Tibial nerve (tissue), 4 donors: ENCODE measurements around the gene KCNH2. TPM values are rescaled to one million over a fixed set of nuclear protein-coding genes. Genes with fewer than 3 reads are reported as not detected.

ENCODE experiments used
- DNase-seq, 2 donors: peaks; one replicate each; pipeline ENCODE4 v3.0.0-alpha.2; 2019; ENCODE audit warnings: low spot score in 2 of 2
- H3K27ac ChIP-seq, 4 donors: fragments of 200-600 bp; sonication (generic) in 3 of 4; one replicate each; pipeline ENCODE4 v1.5.1; 2017 to 2019; ENCODE audit warnings: mild to moderate bottlenecking in 1 of 4
- H3K27me3 ChIP-seq, 2 donors: fragments of 200-600 bp; sonication (generic) in 1 of 2; one replicate each; pipeline versions ENCODE4 v1.5.1 to v1.6.0; 2017 to 2019
- H3K36me3 ChIP-seq, 3 donors: fragments of 200-600 bp; sonication (generic); one replicate each; pipeline ENCODE4 v1.5.1; 2018 to 2019
- H3K4me1 ChIP-seq, 4 donors: fragments of 200-600 bp; sonication (generic) in 3 of 4; one replicate each; pipeline ENCODE4 v1.5.1; 2017 to 2019
- H3K4me3 ChIP-seq, 4 donors: fragments of 200-600 bp; sonication (generic) in 3 of 4; one replicate each; pipeline ENCODE4 v1.5.1; 2017 to 2019; ENCODE audit warnings: mild to moderate bottlenecking in 1 of 4, moderate library complexity in 1 of 4
- H3K9me3 ChIP-seq, 4 donors: fragments of 200-600 bp; sonication (generic) in 3 of 4; one replicate each; pipeline ENCODE4 v1.5.1; 2017 to 2019
- EP300 ChIP-seq, 2 donors: sonication (generic); formaldehyde crosslinking; IDR thresholded peaks; one replicate each; pipeline ENCODE4 v1.6.1; 2017; ENCODE audit warnings: antibody characterized with exemption in 2 of 2, mild to moderate bottlenecking in 1 of 2
- POLR2A ChIP-seq, 2 donors: fragments of 450-650 bp; IDR thresholded peaks; one replicate each; pipeline ENCODE4 v1.6.1; 2017; ENCODE audit warnings: antibody characterized with exemption in 2 of 2, mild to moderate bottlenecking in 2 of 2, moderate library complexity in 2 of 2
- WGBS, 2 donors: methylation state at CpG; one replicate each; pipeline ENCODE4 v1.1.5; 2018; 5-methylcytosine and 5-hydroxymethylcytosine counted together
- total RNA-seq, 4 donors: library from RNA; depleted of rRNA; stranded (reverse); fragments of >200 nt; gene quantifications; one replicate each; pipeline ENCODE4 v1.1.0, GENCODE V29; 2016
- TF ChIP-seq, protein P1 (sequence below), 5 experiments: fragments of 200-600 bp in 3 of 5; fragments of 450-650 bp in 2 of 5; sonication (generic) in 3 of 5; IDR thresholded peaks; one replicate each; pipeline ENCODE4 v1.5.1; 2016 to 2019; ENCODE audit warnings: antibody characterized with exemption in 5 of 5, mild to moderate bottlenecking in 3 of 5, moderate library complexity in 2 of 5

KCNH2 gene
- total RNA-seq, 4 donors from 2014 or later: 1.5 to 9.0 (median 2.4) TPM

DNA sequence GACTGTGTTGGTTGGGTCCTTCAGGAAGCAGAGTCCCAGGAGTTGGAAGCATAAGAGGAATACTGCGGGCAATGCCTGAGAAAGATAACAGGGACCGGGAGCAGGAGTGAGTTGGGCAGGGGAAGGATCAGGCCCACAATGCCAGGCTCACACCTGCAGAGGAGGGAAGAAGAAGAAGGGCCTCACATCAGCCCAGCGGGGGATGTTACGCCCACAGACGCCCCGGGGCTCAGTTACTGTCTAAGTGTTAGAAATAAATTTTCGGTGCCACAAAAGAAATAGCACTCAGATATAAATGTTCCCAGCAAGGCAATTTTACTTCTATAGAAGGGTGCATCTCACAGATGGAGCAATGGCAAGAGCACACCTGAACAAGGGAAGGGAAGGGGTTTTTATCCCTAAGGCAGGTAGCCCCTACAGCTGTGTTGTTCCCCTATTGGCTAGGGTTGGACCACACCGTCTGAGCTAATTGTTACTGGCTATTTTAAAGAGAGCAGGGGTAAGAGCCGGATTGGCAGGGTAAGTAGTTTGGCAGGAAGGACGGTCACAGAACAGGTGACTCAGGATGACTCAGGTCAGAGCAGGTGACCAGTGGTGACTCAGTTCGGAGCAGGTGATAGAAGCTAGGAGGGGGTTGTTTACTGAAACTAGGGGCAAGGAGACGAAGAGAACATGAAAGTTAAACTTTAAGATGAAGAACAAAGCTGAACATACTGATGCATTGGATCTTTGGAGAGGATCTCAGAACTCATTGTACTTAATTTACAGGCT is 12.5 kb upstream of the KCNH2 start, which contains the start of gene NOS3:
Gene NOS3 (plus strand): TSS at position 602 of the 771 bp plus-strand sequence. CDS start 2,787 bp downstream, outside the sequence.
- H3K36me3 ChIP-seq: no peaks in the 10 kb centered on the region
- no peak within 1 kb of the TSS for H3K27ac ChIP-seq
- no peak for DNase-seq
- H3K4me3 ChIP-seq: no peak within 1 kb of the TSS
- 81 to 88% methylated on average over 12 of the region's 12 CpGs for WGBS, 2 donors
- H3K9me3 ChIP-seq: peaks cover 0 to 5% (median 0%) of the 10 kb centered on the region in 4 donors
- TF ChIP-seq EP300 (IDR thresholded peaks at IDR 0.05): no peak
- TF ChIP-seq, protein P1, sequence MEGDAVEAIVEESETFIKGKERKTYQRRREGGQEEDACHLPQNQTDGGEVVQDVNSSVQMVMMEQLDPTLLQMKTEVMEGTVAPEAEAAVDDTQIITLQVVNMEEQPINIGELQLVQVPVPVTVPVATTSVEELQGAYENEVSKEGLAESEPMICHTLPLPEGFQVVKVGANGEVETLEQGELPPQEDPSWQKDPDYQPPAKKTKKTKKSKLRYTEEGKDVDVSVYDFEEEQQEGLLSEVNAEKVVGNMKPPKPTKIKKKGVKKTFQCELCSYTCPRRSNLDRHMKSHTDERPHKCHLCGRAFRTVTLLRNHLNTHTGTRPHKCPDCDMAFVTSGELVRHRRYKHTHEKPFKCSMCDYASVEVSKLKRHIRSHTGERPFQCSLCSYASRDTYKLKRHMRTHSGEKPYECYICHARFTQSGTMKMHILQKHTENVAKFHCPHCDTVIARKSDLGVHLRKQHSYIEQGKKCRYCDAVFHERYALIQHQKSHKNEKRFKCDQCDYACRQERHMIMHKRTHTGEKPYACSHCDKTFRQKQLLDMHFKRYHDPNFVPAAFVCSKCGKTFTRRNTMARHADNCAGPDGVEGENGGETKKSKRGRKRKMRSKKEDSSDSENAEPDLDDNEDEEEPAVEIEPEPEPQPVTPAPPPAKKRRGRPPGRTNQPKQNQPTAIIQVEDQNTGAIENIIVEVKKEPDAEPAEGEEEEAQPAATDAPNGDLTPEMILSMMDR (IDR thresholded peaks at IDR 0.05): no peak
- no peak for TF ChIP-seq POLR2A (IDR thresholded peaks at IDR 0.05)
- peaks cover 0 to 27% (median 4%) of the 10 kb centered on the region in 4 donors for H3K4me1 ChIP-seq
- peaks cover 0 to 35% of the 10 kb centered on the region in 2 donors for H3K27me3 ChIP-seq

DNA sequence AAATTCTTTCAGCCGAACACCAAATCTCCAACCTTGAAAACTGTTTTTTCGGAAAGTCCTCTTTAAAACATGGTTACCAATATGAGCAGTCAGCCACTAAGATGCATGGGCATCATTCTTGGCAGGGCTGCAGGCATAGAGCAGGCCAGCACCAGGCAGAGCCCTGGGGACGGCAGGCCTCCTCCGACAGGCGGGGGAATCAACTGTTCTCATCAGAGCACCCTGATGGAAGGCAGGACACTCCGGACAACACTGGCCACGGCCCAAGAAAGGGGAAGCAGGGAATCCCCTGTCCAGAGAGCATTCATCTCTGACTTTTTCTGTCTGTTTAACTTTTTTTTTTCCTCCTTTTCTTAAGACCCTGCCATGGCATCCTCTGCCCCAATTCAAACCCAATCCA is 11.3 kb upstream of the KCNH2 start:
- TF ChIP-seq POLR2A (IDR thresholded peaks at IDR 0.05) (no peak), EP300 (IDR thresholded peaks at IDR 0.05) (no peak)
- no peaks in the 10 kb centered on the region for H3K36me3 ChIP-seq
- peaks cover 0 to 41% of the 10 kb centered on the region in 2 donors for H3K27me3 ChIP-seq
- peak overlapping the region in 1 of 4 donors; percentile 50 for H3K27ac ChIP-seq
- H3K4me3 ChIP-seq: no peak overlapping the region
- DNase-seq: no peak
- peaks cover 0 to 18% (median 4%) of the 10 kb centered on the region in 4 donors for H3K4me1 ChIP-seq
- 54 to 59% methylated on average over 7 of the region's 7 CpGs for WGBS, 2 donors
- H3K9me3 ChIP-seq: peaks cover 0 to 5% (median 0%) of the 10 kb centered on the region in 4 donors

DNA sequence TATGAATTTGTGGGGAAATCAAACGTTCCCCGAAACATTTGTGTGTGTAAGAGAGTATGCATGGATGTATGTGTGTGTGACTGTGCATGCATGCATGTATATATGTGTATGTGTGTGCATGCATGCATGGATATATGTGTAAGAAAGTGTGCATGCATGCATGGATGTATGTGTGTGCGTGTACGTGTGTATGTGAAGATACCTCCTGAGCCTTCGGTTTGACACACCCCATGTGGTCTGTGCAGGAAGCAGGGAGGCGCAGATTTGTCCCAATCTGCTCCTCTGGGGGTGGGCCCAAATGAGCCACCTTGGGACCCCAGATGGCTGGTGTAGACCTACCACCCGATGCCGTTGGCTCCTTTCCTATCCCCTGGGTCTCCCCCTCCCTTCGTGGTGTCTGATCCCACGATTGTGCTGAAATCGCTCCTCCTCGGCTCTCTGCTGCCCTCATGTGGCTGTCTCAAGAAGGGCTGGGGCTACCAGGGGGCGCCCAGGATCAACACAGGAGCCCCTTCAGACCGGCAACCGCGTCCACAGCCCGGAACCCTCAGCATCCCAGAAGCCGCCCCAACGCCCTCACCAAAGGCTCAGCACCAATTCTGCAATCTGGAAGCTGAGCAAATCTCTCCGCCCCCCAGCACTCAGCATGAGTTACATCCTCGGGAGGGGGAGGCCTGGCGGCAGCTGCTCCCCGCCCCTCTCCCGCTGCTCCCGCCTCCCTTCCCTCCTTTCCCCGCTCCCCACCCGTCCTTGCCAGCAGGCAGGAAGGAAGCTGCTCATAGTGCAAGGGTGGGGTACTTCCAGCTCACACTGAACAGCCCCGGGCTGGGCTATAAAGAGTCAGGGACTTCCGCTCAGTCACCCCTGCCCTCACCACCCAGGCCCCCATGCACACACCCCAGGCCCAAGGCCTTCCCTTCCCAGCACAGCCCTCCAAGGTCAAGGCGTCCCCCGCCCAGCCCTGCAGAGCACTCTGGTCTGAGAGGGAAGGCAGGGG is 10.4 kb upstream of the KCNH2 start:
- WGBS, 2 donors: 14 to 16% methylated on average over 27 to 31 of the region's 31 CpGs

DNA sequence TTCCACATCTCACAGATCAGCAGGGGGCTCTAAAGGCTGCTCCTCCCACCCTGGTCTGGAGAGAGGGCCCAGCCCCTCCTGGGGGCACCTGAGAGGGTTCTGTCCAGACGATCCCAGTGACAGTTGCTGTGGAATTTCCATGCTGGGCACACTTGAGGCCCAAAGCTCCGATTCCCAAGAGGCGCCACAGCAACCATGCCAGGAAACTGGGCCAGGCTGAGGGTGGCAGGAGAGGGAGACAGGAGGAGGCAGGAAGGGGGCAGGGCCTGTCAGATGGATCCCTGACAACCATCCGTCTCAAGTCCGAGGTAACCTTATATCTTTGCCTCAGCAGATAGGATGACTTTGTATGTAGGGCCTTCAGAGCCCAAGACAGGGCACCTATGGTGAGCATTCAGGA is 8.4 kb upstream of the KCNH2 start:
- DNase-seq: no peak
- H3K27ac ChIP-seq: no peak overlapping the region
- H3K36me3 ChIP-seq: no peaks in the 10 kb centered on the region
- 71 to 87% methylated on average over 4 to 5 of the region's 5 CpGs for WGBS, 2 donors
- peaks cover 0 to 36% of the 10 kb centered on the region in 2 donors for H3K27me3 ChIP-seq
- no peak overlapping the region for H3K4me3 ChIP-seq
- peaks cover 0 to 5% (median 0%) of the 10 kb centered on the region in 4 donors for H3K9me3 ChIP-seq
- TF ChIP-seq EP300 (IDR thresholded peaks at IDR 0.05): no peak
- peaks cover 0 to 18% (median 4%) of the 10 kb centered on the region in 4 donors for H3K4me1 ChIP-seq

More for the DNA sequence above, 10.4 kb upstream of the KCNH2 start:
- H3K27me3 ChIP-seq: peaks cover 0 to 44% of the 10 kb centered on the region in 2 donors
- peak in 1 of 2 donors; percentile 19 for TF ChIP-seq EP300 (IDR thresholded peaks at IDR 0.05)
- TF ChIP-seq POLR2A (IDR thresholded peaks at IDR 0.05): no peak
- TF ChIP-seq, protein P1 (IDR thresholded peaks at IDR 0.05): peak; percentile 79 to 84 (median 81)
- peak in 1 of 2 donors; percentile 33 for DNase-seq
- peaks cover 0 to 18% (median 4%) of the 10 kb centered on the region in 4 donors for H3K4me1 ChIP-seq
- no peaks in the 10 kb centered on the region for H3K36me3 ChIP-seq
- peaks cover 0 to 5% (median 0%) of the 10 kb centered on the region in 4 donors for H3K9me3 ChIP-seq
- H3K27ac ChIP-seq: peak overlapping the region in 1 of 4 donors; percentile 50
- peak overlapping the region in 1 of 4 donors; percentile 2 for H3K4me3 ChIP-seq

DNA sequence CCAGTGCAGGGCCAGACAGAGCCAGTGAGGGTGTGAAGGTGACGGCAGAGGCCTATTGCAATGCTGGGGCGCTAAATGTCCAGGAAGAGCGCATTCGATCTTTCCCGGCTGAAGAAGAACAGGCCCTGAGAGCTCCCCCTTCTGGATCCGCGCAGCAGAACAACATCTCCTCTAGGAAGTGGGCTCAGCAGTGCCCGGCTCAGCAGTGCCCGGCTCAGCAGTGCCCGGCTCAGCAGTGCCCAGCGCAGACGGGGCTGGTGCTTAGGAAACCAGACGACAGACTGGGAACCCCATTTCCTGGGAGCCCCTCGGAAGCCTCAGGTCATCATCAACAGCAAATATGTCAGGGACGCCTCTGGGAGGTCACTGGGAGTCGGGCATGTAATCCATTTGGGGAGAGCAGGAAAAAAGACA is 8.0 kb upstream of the KCNH2 start:
- peak; percentile 25 to 53 for DNase-seq
- Histone ChIP-seq H3K4me3 (no peak overlapping the region), H3K36me3 (no peaks in the 10 kb centered on the region), H3K27ac (no peak overlapping the region), H3K27me3 (peaks cover 0 to 36% of the 10 kb centered on the region in 2 donors), H3K9me3 (peaks cover 0 to 5% (median 0%) of the 10 kb centered on the region in 4 donors), H3K4me1 (peaks cover 0 to 18% (median 4%) of the 10 kb centered on the region in 4 donors)
- no peak for TF ChIP-seq EP300 (IDR thresholded peaks at IDR 0.05)
- no peak for TF ChIP-seq POLR2A (IDR thresholded peaks at IDR 0.05)
- TF ChIP-seq, protein P1 (IDR thresholded peaks at IDR 0.05): peak; percentile 30 to 63 (median 48)
- 9 to 11% methylated on average over 16 of the region's 16 CpGs for WGBS, 2 donors
